KMS-11 (cell line): ENCODE results near the gene SLC16A5.
A peak's percentile ranks its signal among the peaks of the same experiment; 100 is the strongest.

Source experiments
- H2AFZ ChIP-seq: fragments of 200-600 bp; sonication (generic); 2 replicates; pipeline ENCODE4 v1.6.1; 2016; ENCODE audit warnings: antibody characterized with exemption, mixed run types, low read depth
- H3K27ac ChIP-seq: fragments of 200-600 bp; sonication (generic); 2 replicates; pipeline ENCODE4 v1.6.1; 2016; ENCODE audit warnings: mild to moderate bottlenecking, mixed run types
- H3K27me3 ChIP-seq: fragments of 200-600 bp; sonication (generic); 2 replicates; pipeline ENCODE4 v1.6.1; 2017; ENCODE audit warnings: mild to moderate bottlenecking, low read depth, mixed run types, moderate library complexity; ENCODE audit not compliant: insufficient read depth
- H3K36me3 ChIP-seq: fragments of 200-600 bp; sonication (generic); 2 replicates; pipeline ENCODE4 v1.6.1; 2017; ENCODE audit warnings: mild to moderate bottlenecking, mixed run types; ENCODE audit not compliant: insufficient read depth
- H3K4me1 ChIP-seq: fragments of 200-600 bp; sonication (generic); 2 replicates; pipeline ENCODE4 v1.6.1; 2016; ENCODE audit warnings: mild to moderate bottlenecking, low read depth, mixed run types; ENCODE audit not compliant: poor library complexity, severe bottlenecking
- H3K4me2 ChIP-seq: fragments of 200-600 bp; sonication (generic); 2 replicates; pipeline ENCODE4 v1.7.0; 2016; ENCODE audit warnings: mild to moderate bottlenecking, mixed run types
- H3K4me3 ChIP-seq: fragments of 200-600 bp; sonication (generic); IDR thresholded peaks from 2 replicates; pipeline ENCODE4 v1.6.1; 2017; ENCODE audit warnings: low read depth, low read length, mixed read lengths; ENCODE audit not compliant: insufficient read depth
- H3K79me2 ChIP-seq: fragments of 200-600 bp; sonication (generic); 2 replicates; pipeline ENCODE4 v1.6.1; 2016; ENCODE audit warnings: low read depth, mixed run types; ENCODE audit not compliant: insufficient read depth
- H3K9ac ChIP-seq: fragments of 200-600 bp; sonication (generic); 2 replicates; pipeline ENCODE4 v1.6.1; 2016; ENCODE audit warnings: mild to moderate bottlenecking, mixed run types
- H4K20me1 ChIP-seq: fragments of 200-600 bp; sonication (generic); 2 replicates; pipeline ENCODE4 v1.6.1; 2016; ENCODE audit warnings: mild to moderate bottlenecking, mixed run types; ENCODE audit not compliant: insufficient read depth
- TF ChIP-seq, protein P1 (sequence below): fragments of 200-600 bp; sonication (generic); conservative IDR thresholded peaks from 2 replicates; pipeline ENCODE4 v1.6.1; 2017; ENCODE audit warnings: low read depth, mild to moderate bottlenecking, antibody characterized with exemption, low read length, moderate library complexity, mixed read lengths

Gene SLC16A5

DNA sequence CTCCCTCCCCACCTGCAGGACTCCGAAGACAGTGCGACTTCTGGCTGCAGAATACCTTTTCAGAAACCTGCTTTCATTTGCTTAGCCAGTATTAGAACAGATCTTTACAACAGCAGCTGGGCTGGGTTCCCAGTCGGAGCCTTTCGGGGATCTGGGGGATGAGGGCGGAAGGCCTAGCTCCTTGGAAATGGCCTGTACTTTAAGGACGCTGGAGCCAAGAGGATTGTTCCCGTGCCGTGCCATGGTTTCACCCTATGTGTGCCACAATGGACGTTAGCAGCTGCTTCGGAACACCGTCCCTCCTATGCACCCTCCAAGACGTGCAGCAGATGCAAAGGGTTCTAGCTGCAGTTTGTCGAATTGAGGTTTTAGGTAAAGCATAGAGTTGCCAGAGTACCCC is 24.6 kb upstream of the SLC16A5 start:
- H3K36me3 ChIP-seq, result peaks cover 2% of the 10 kb centered on the region; the same call in 1 of the 2 replicates
- H3K27me3 ChIP-seq, result no peaks in the 10 kb centered on the region
- H3K79me2 ChIP-seq, result no peaks in the 10 kb centered on the region
- H3K4me2 ChIP-seq, result no peak overlapping the region
- H3K4me1 ChIP-seq, result peaks cover 39% of the 10 kb centered on the region
- H3K9ac ChIP-seq, result no peak overlapping the region
- no peak overlapping the region for H2AFZ ChIP-seq
- no peaks in the 10 kb centered on the region for H4K20me1 ChIP-seq
- H3K27ac ChIP-seq, result no peak overlapping the region
- H3K4me3 ChIP-seq, result no peak overlapping the region
- TF ChIP-seq, protein P1, sequence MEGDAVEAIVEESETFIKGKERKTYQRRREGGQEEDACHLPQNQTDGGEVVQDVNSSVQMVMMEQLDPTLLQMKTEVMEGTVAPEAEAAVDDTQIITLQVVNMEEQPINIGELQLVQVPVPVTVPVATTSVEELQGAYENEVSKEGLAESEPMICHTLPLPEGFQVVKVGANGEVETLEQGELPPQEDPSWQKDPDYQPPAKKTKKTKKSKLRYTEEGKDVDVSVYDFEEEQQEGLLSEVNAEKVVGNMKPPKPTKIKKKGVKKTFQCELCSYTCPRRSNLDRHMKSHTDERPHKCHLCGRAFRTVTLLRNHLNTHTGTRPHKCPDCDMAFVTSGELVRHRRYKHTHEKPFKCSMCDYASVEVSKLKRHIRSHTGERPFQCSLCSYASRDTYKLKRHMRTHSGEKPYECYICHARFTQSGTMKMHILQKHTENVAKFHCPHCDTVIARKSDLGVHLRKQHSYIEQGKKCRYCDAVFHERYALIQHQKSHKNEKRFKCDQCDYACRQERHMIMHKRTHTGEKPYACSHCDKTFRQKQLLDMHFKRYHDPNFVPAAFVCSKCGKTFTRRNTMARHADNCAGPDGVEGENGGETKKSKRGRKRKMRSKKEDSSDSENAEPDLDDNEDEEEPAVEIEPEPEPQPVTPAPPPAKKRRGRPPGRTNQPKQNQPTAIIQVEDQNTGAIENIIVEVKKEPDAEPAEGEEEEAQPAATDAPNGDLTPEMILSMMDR, result no peak

DNA sequence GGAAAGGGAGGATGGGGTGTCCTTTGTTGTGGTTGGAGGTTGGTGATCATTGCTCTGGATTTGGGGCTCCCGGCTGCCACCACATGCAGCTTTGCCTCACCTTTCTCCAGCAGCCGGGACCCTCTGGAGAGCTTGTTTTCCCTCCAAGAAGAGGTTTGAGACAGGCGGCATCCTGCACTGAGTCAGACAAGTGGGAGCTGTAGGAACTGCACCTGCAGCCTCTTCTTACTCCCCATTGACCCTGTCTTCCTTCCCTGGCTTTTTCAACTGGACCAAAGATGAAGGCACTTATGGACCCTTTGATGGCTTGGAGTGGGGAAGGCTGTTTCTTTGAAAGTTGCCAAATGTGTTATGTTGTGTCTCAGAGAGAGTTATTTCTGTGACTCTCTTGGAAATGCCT is 24.1 kb upstream of the SLC16A5 start:
- H3K27ac ChIP-seq, result no peak overlapping the region
- H3K79me2 ChIP-seq, result no peaks in the 10 kb centered on the region
- H3K9ac ChIP-seq, result no peak overlapping the region
- peaks cover 2% of the 10 kb centered on the region; the same call in 1 of the 2 replicates for H3K36me3 ChIP-seq
- H3K4me3 ChIP-seq, result no peak overlapping the region
- peaks cover 44% of the 10 kb centered on the region for H3K4me1 ChIP-seq
- H2AFZ ChIP-seq, result no peak overlapping the region
- TF ChIP-seq, protein P1, result no peak
- H4K20me1 ChIP-seq, result no peaks in the 10 kb centered on the region
- no peaks in the 10 kb centered on the region for H3K27me3 ChIP-seq
- H3K4me2 ChIP-seq, result no peak overlapping the region

DNA sequence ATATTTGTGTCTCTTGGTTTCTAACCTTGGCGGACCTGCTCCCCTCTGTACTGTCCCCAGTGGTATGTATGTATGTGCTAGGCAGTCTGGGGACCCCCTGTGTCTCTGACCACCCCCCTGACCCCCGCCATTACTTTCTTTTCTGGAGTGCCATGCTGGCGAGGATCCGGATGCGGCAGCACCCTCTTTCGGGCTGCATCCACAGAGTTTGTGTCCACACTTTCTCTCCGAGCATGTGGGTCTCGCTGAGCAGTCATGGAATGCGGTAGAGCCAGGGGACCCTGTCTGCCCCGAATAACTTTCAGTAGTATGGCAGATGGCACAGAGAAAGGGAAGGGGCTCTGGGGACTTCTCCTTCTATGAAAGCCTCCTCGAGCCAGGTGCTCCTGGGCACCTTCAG is 23.7 kb upstream of the SLC16A5 start:
- peaks cover 2% of the 10 kb centered on the region; the same call in 1 of the 2 replicates for H3K36me3 ChIP-seq
- TF ChIP-seq, protein P1, result no peak

DNA sequence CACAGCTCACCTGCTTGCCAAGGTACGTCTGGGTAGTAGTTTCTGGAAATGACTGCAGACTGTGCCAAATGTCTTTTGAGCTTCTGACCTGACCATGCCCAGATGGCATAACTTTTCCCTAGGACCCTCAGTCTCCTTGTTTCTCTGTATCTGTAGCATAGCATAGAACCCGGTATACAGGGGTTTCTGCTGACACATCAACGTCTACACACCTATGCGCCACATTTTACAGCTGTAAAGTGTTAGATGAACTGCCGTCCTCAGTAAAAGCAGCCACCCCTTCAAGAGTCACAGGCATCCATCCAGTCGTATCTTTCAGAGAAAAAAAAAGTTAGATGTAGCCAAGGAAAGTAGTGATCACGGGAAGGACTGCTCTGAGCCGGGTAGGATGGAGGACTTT is 23.3 kb upstream of the SLC16A5 start:
- Histone ChIP-seq H3K36me3 (peaks cover 1% of the 10 kb centered on the region; the same call in 1 of the 2 replicates), H3K9ac (no peak overlapping the region), H3K4me3 (no peak overlapping the region)

More for the DNA sequence above, 23.7 kb upstream of the SLC16A5 start:
- H3K27me3 ChIP-seq, result no peaks in the 10 kb centered on the region
- H3K4me1 ChIP-seq, result peaks cover 47% of the 10 kb centered on the region
- H3K9ac ChIP-seq, result no peak overlapping the region
- H2AFZ ChIP-seq, result no peak overlapping the region
- H3K27ac ChIP-seq, result peak overlapping the region; percentile 93; the same call in 1 of the 2 replicates
- H3K4me3 ChIP-seq, result no peak overlapping the region
- H3K4me2 ChIP-seq, result no peak overlapping the region
- no peaks in the 10 kb centered on the region for H3K79me2 ChIP-seq
- no peaks in the 10 kb centered on the region for H4K20me1 ChIP-seq

More for the DNA sequence above, 23.3 kb upstream of the SLC16A5 start:
- no peaks in the 10 kb centered on the region for H3K27me3 ChIP-seq
- H3K4me1 ChIP-seq, result peaks cover 50% of the 10 kb centered on the region
- H2AFZ ChIP-seq, result no peak overlapping the region
- no peaks in the 10 kb centered on the region for H4K20me1 ChIP-seq
- H3K4me2 ChIP-seq, result no peak overlapping the region; the same call in 1 of the 2 replicates
- TF ChIP-seq, protein P1, result no peak
- peak overlapping the region; percentile 93; the same call in 1 of the 2 replicates for H3K27ac ChIP-seq
- no peaks in the 10 kb centered on the region for H3K79me2 ChIP-seq
